ENCODE results near the gene TMEM258. TPM values are rescaled to one million over a fixed set of nuclear protein-coding genes. Genes with fewer than 3 reads are reported as not detected.
A peak's percentile ranks its signal among the peaks of the same experiment; 100 is the strongest.

Gene TMEM258
- total and polyA plus RNA-seq, 2 experiments from 2014 or later = 71.3 to 519 TPM

DNA sequence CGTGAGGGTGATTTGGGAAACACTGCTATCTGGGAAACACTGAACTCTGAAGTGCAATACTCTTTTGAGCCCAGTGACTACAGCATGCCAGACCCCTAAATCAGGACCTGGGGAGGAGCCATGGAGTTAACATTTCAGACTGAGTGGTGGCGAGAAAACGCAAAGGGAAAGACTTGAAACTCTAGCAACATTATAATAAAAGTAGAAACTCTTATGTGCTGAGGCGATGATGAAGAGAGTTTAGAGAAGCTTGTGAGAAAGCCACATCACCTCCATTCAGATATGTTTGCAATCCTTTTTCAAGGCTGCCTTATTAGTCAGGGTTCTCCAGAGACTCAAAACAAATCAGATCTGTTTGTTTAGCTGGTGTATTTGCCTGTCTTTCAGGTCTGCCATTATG, 2.2 kb upstream of the TMEM258 start (continued):
- TF ChIP-seq, protein P1, sequence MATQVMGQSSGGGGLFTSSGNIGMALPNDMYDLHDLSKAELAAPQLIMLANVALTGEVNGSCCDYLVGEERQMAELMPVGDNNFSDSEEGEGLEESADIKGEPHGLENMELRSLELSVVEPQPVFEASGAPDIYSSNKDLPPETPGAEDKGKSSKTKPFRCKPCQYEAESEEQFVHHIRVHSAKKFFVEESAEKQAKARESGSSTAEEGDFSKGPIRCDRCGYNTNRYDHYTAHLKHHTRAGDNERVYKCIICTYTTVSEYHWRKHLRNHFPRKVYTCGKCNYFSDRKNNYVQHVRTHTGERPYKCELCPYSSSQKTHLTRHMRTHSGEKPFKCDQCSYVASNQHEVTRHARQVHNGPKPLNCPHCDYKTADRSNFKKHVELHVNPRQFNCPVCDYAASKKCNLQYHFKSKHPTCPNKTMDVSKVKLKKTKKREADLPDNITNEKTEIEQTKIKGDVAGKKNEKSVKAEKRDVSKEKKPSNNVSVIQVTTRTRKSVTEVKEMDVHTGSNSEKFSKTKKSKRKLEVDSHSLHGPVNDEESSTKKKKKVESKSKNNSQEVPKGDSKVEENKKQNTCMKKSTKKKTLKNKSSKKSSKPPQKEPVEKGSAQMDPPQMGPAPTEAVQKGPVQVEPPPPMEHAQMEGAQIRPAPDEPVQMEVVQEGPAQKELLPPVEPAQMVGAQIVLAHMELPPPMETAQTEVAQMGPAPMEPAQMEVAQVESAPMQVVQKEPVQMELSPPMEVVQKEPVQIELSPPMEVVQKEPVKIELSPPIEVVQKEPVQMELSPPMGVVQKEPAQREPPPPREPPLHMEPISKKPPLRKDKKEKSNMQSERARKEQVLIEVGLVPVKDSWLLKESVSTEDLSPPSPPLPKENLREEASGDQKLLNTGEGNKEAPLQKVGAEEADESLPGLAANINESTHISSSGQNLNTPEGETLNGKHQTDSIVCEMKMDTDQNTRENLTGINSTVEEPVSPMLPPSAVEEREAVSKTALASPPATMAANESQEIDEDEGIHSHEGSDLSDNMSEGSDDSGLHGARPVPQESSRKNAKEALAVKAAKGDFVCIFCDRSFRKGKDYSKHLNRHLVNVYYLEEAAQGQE (IDR thresholded peaks at IDR 0.05; ENCODE audit: unreplicated experiment) = no peak
- TF ChIP-seq, protein P2, sequence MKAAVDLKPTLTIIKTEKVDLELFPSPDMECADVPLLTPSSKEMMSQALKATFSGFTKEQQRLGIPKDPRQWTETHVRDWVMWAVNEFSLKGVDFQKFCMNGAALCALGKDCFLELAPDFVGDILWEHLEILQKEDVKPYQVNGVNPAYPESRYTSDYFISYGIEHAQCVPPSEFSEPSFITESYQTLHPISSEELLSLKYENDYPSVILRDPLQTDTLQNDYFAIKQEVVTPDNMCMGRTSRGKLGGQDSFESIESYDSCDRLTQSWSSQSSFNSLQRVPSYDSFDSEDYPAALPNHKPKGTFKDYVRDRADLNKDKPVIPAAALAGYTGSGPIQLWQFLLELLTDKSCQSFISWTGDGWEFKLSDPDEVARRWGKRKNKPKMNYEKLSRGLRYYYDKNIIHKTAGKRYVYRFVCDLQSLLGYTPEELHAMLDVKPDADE (IDR thresholded peaks at IDR 0.05) = no peak
- TF ChIP-seq NANOG (IDR thresholded peaks at IDR 0.05; ENCODE audit: borderline replicate concordance) (no peak), ZNF114 (CRISPR knock-in tag; IDR thresholded peaks at IDR 0.05) (no peak), EZH2 (IDR thresholded peaks at IDR 0.05; ENCODE audit: low read depth, unreplicated experiment) (no peak), EZH2phosphoT487 (IDR thresholded peaks at IDR 0.05; ENCODE audit: unreplicated experiment) (no peak)
- TF ChIP-seq, protein P3, sequence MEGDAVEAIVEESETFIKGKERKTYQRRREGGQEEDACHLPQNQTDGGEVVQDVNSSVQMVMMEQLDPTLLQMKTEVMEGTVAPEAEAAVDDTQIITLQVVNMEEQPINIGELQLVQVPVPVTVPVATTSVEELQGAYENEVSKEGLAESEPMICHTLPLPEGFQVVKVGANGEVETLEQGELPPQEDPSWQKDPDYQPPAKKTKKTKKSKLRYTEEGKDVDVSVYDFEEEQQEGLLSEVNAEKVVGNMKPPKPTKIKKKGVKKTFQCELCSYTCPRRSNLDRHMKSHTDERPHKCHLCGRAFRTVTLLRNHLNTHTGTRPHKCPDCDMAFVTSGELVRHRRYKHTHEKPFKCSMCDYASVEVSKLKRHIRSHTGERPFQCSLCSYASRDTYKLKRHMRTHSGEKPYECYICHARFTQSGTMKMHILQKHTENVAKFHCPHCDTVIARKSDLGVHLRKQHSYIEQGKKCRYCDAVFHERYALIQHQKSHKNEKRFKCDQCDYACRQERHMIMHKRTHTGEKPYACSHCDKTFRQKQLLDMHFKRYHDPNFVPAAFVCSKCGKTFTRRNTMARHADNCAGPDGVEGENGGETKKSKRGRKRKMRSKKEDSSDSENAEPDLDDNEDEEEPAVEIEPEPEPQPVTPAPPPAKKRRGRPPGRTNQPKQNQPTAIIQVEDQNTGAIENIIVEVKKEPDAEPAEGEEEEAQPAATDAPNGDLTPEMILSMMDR (conservative IDR thresholded peaks at IDR 0.05; ENCODE audit: low read depth in 2 of 2) = no peak

DNA sequence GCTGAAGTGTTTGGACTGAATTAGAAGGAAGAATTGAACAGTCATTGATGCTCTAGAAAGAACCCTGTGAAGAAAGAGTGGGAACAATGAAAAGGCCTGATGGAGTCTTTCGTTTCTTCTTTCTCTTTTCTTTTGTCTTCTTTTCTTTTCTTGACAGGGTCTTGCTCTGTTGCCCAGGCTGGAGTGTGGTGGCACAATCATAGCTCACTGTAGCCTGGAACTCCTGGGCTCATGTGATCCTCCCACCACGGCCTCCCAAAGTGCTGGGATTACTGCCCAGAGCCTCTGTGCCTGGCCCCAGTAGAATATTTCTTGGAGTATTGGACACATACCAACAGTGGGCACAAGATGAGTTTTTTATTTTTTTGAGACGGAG, 1.4 kb upstream of the TMEM258 start:
- Histone ChIP-seq H3K9me2 (ENCODE audit: insufficient read depth) (no peaks in the 10 kb centered on the region), H2AFZ (no peak overlapping the region), H3K4me1 (ENCODE audit: insufficient read depth) (0 out of 2 replicates have a peak, but pooled peaks cover 5% of the 10 kb centered on the region), H3K27me3 (ENCODE audit: insufficient read depth) (no peaks in the 10 kb centered on the region), H3K4me2 (peak overlapping the region; percentile 87), H3F3A (replicated peaks; ENCODE audit: low read depth) (peaks cover 24% of the 10 kb centered on the region; the same call in 1 of the 2 replicates), H3K27ac (ENCODE audit: low read depth) (peak overlapping the region; percentile 92; the same call in 1 of the 2 replicates), H4K20me1 (replicated peaks; ENCODE audit: insufficient read depth) (peaks cover 4% of the 10 kb centered on the region; the same call in 1 of the 2 replicates), H3K79me2 (replicated peaks; ENCODE audit: insufficient read depth) (peaks cover 54% of the 10 kb centered on the region), H3K36me3 (ENCODE audit: insufficient read depth) (peaks cover 3% of the 10 kb centered on the region; the same call in 1 of the 2 replicates), H3K4me3 (peak overlapping the region; percentile 82)
- DNase-seq (ENCODE audit: low spot score) (no peak), ATAC-seq (no peak)
- H3K27me3 Mint-ChIP-seq (ENCODE audit: insufficient read depth, low read depth, poor library complexity) = peaks cover 9% of the 10 kb centered on the region
- H3K4me3 Mint-ChIP-seq = peak overlapping the region; percentile 91
- H3K27ac Mint-ChIP-seq = peak overlapping the region; percentile 100
- no peaks in the 10 kb centered on the region for H3K9me3 Mint-ChIP-seq
- H3K4me1 Mint-ChIP-seq = peaks cover 17% of the 10 kb centered on the region
- H3K36me3 Mint-ChIP-seq (ENCODE audit: low read depth) = peaks cover 68% of the 10 kb centered on the region
- TF ChIP-seq EZH2phosphoT487 (IDR thresholded peaks at IDR 0.05; ENCODE audit: unreplicated experiment) = no peak
- TF ChIP-seq ZNF114 (CRISPR knock-in tag; IDR thresholded peaks at IDR 0.05) = no peak
- TF ChIP-seq, protein P2 (IDR thresholded peaks at IDR 0.05) = no peak
- TF ChIP-seq ZNF331 (CRISPR knock-in tag; IDR thresholded peaks at IDR 0.05; ENCODE audit: low read depth) = no peak
- TF ChIP-seq, protein P3 (conservative IDR thresholded peaks at IDR 0.05; ENCODE audit: low read depth in 2 of 2) = no peak
- TF ChIP-seq, protein P1 (IDR thresholded peaks at IDR 0.05; ENCODE audit: unreplicated experiment) = no peak
- no peak for TF ChIP-seq NANOG (IDR thresholded peaks at IDR 0.05; ENCODE audit: borderline replicate concordance)
- TF ChIP-seq CREB1 (CRISPR knock-in tag; IDR thresholded peaks at IDR 0.05; ENCODE audit: low read depth) = no peak
- TF ChIP-seq POLR2AphosphoS5 (IDR thresholded peaks at IDR 0.05; ENCODE audit: low read depth) = no peak
- no peak for TF ChIP-seq JUNB (IDR thresholded peaks at IDR 0.05; ENCODE audit: unreplicated experiment)
- TF ChIP-seq STAT1 (IDR thresholded peaks at IDR 0.05; ENCODE audit: unreplicated experiment) = no peak
- no peak for TF ChIP-seq EZH2 (IDR thresholded peaks at IDR 0.05; ENCODE audit: low read depth, unreplicated experiment)

Measured in GM23338 (cell line).